GM18873 (cell line): ENCODE results near the gene MROH2A.

Experiments
- ATAC-seq: cut with Tn5 transposase; IDR thresholded peaks from one replicate; pipeline ENCODE4 v1.9.1; 2021; ENCODE audit warnings: mild to moderate bottlenecking, moderate library complexity, moderate number of reproducible peaks; ENCODE audit not compliant: unreplicated experiment, low FRiP score

The MROH2A gene

DNA sequence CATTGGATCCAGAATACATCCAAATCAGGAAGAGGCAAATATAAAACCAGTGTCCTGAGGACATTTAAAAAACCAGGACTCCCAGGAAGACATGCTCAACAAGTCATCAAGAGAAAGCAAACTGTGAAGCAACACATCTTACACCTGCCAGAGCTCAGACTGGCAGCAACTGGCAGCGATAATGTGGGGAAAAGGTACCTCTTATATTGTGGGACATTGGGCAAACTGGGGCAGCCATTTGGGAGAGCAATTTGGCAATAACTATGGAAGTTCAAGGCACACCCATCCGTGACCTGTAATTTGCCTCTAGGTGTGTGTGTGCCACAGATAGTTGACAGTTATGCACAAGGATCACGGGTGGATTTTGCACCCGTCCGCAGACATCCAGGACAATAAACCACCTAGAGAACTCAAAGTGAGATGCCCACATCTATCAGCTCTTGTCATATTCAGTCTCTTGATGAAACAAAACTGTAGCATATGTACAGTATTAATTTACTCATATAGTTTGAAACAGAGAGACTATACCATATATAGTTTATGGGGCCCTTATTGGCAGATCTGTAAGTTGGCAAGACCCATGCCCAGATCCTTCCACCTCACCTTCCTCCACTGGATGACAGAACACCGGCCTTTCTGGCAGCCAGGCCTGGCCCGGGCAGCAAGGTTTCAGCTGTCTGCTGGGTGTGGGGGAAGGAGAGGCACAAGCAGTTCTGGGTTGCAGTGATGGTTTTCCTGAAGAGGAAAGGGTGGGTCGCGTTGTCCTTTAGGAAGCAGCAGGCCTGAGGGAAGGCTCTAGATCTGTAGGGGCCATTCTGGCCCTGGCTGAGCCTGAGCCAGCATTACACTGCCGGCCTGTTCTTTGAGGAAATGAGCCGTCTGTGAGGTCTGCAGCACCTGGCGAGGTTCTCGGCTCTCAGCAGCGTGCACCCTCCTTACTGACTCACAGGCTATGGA is 57.4 kb downstream of the MROH2A start:
- no peak for ATAC-seq

DNA sequence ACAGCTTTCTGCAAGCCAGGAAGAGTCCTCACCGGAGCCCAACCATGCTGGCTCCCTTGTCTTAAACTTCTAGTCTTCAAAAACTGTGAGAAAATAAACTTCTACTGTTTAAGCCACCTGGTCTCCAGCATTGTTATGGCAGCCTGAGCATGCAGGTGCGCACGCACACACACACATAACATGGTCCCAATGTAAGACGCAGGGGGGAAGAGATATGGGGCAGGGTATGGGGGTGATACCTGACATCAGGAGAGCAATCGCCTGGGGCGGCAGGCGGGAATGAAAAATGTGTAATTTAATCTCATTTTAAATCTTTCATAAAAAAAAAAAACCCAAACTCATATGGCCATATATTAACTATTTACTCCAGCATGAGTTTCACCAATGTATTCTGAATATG is 58.2 kb downstream of the MROH2A start:
- no peak for ATAC-seq

DNA sequence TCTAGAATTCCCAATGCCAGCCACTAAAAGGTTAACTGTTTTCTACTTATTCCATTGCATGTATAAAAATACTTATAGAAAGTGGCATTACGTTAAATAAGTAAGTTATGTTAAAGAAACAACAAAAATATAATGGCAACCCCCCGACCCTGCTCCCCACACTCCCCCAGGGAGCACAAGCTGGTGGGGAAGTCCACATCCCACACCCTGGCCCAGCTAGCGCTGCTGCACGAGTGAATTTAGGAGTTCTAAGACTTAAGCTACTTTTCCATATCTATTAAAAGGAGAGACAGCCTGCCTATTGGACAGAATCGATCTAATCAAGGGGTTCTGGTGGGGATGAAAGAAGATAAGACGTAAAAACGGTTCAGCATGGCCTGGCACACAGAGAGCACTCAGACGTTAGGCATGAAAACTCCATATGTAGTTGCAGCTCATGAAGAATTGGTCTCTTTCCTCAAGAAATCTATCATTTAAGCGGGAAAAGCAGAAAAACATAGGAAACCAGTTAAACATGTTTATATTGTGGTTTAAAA is 59.6 kb downstream of the MROH2A start:
- no peak for ATAC-seq

DNA sequence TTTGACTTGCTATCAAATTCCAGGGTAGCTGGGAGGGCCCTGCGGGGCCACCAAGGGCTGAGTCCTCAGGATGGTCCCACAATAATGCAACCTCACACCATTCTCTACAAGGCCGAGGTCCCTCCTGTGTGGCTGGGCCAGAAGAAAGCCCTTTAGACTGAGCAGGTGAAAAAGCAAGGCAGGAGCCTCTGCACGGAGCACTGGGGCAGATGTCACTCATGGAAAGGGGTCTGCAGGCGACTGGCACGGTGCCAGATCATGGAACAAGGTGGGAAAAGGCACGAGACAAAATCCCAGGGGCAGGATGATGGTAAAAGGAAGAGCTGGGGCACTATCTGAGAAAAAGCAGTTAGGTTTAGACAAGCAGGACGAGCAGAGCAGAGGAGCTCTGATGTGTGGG is 60.1 kb downstream of the MROH2A start:
- no peak for ATAC-seq

DNA sequence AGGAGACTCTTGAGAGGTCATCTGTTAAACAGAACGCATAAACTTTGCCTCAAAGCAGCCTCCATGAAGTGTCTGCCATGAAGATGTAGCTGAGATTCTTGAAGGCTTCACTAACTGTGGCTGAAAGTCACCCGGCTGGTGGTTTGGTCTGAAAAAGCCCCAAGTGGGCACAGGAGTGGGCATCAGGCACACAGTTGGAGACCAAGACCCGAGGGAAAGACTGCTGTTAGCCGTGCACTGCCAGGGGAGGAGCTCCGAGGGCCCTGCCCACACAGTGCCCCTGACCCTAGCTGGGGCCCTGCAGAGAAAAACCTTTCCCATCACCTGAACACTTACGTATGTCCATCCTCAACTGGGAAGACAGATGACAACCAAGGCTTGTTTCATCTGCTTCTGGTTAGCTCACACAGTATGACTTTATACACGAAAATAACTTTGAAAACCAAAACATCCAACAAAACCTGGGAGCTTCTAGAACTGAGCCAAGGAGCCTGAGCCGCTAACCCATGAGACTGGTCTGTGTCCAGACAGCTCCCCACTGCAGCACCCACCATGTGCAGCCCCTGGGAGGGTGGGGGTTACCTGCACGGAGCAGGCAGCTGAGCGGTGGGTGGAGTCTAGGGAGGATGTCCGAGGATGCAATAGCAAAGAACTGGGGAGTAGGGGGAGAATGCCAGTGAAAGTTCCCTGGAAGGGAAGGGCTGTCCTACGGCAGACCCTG is 60.8 kb downstream of the MROH2A start:
- no peak for ATAC-seq

DNA sequence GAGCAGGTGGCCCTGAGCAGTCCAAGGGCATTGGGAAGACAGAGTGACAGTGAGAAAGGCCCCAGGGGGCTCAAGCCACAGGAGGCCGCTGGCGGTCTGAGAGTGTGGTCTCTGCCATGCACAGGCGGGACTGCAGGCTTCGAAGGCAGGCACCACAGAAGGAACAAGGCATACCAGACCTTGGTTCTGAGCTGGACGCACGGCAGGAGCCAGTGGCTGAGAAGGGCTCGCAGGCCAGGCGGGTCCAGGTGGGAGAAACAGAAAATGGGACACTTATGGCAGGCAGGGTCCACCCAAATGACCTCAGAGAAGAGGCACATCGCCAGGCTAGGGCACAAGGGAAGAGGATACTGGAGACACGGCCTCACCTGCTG is 61.3 kb downstream of the MROH2A start:
- ATAC-seq, result no peak

DNA sequence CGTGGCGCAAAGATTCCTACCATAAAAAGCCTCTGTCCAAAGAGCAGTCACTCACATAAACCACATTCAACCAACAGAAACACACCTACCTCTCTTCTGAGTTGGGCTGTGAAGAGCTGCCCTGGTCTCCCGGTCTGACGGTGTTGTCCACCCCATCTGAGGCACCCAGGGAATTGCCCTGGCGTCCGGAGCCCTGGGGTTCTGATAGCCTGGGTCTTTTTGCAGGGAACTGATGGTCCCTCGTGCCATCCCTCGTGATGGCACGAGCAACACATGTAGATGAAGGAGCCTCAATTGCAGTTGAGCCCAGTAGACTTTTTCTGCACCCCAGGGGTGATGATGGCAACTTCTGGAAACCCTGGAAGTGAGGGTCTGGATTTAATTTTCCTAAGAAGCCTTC is 62.4 kb downstream of the MROH2A start:
- no peak for ATAC-seq

DNA sequence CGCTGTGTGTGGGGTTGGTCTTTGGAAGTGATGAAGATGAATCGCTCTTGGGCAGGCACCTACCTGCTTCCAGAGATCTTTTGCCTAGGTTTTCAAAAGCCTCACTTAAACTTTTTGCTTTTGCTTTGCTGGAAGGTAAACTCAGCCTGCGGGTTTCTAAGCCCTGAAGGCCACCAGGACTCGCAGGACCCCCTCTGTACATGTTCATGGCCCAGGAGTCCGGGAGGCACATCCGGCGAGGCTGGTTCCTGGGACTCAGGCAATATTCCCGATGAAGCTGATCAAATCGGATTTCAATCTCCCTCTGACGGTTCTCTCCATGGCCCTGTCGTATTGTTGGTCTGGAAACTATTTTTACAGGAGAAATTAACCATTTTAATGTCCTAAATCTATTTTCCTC is 63.1 kb downstream of the MROH2A start:
- ATAC-seq, result no peak

DNA sequence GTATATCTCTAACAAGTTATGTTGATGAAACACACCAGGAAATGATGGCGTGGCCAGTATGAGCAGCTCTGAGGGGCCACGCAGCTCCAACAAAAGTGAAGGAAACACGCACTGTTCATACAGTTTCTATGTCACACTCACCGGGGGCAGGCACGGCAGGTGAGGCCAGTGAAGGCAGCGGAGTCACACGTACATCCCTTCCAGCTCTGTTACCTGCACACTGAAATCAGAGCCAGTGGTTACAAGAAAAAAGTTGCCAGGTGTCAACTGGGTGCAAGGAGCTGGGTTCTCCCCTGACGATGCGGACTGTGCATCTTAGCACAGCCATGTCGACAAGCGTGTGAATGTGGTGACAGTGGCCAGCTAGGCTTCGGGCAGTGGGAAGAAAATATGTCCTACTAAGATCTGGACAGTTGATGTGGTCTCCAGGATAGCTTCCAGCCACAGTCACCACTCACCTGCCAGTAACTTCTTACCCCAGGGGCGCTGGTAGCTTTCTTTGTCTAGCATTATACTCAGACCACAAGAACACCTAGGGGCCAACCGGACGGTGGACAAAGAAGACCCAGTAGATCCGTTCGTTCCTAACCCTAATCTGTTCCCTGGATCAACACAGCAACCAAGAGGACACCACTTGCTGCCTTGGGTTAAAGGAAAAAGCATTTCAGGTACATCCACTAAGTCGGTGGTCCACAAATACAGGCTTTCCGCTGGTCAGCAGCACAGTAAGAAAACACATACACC is 66.1 kb downstream of the MROH2A start:
- no peak for ATAC-seq

DNA sequence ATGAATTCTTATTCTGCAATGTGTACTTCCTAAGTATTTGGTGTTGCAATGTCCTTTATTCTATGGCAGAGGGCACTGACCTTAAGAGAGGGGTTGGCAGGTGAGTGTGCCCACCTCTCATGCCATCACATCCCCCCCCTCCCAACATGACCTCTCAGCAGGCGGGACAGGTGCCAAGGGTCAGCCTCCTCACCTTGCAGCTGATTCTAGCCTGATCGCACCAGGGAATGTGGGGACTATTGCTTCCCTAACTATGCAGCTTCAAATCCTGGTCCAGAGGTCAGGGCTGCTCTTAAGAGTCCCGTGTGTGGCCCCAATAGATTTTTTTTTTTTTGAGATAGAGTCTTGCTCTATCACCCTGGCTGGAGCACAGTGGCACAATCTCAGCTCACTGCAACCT is 66.7 kb downstream of the MROH2A start:
- no peak for ATAC-seq

DNA sequence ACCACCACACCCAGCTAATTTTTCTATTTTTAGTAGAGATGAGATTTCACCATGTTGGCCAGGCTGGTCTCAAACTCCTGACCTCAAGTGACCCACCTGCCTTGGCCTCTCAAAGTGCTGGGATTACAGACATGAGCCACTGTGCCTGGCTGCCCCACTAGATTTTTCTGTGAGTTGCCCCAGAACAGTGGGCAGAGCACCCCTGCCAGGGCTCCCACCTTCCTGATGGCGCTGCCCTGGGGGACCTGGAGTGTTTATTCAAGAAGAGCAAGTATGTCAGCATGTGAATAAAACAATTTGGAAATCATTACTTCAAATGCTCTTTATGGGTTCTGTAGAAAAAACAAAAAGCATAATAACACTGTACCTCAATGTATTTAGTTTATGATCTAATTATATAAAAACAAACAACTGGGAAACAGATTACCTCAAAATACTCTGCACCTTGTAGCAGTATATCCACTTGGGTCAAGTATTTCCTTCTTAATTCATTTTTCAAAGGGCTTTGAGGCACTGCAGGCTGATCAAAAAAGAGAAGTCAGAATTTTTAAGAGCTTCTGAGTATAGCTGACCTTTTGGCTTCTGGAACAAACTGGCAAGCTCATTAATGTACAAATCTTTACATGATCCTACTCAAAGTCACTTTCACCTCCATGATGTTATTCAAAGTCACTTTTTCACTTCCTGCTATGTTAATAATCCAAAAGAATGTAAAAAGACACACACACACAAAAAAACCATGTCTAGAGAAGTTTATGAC is 67.4 kb downstream of the MROH2A start:
- no peak for ATAC-seq

DNA sequence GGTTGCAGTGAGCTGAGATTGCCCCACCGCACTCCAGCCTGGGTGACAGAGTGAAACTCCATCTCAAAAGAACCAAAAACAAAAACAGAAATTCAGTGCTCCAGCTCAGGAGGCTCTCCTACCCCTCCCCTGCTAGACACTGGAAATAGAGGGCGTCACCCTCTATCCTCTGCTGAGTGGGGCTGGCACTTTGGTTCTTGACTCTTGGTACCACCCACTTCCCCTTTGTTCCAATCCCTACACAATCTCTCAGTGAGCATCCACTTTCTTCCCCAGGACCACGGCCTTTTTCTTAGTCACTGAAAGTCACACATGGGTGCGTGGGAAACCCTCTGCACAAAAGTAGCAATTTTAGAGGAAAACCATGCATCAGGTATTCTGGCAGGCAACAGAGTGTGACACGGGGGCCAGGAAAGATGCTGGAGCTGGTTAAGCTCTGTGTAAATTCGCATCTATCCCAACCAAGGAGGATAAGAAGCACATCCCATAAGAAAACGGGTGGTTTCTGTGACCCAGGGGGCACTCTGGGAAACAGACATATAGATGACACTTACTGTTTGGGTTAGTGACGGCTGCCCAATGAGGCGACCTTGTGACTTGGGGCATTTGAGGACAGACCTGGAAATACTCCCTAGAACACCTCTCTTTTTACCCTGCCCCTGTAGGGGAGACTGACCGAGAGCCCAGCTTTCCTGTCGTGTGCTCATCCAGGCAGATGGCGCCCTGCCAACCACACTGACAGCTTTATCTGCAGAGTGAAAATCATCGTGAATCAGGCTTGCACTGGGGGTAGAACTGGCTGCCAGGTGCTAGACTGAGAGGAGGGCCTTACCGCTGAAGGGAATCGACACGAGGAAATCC is 68.5 kb downstream of the MROH2A start:
- ATAC-seq, result no peak

DNA sequence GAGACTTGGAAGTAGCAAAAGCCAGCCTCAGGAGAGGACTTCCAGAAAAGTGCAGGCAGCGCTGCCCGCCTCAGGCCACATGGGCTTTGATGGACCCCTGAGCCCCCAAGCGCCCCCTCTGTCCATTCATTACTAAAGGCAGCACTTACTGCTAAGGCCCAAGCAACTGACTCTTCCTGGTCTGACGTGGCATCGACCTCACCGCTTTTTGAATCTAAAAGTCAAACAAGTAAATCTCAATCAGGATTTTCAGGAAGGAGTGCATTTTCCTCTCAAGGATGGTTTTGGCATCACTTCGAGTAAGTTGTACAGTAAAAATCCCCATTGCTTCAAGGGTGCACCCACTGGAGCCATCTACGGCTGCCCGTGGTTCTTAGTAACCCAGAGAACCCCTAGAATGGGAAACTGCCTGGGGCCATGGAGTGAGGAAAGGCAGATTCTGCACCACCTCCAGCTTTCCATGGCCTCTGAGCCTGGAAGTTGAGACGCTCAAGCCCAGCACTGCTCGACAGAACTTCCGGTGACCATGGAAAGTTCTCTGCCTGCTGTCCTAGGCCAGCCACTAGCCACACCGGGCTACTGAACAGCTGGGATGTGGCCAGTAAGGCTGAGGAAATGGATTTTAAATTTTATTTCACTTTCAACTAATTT is 69.2 kb downstream of the MROH2A start:
- ATAC-seq, result no peak

DNA sequence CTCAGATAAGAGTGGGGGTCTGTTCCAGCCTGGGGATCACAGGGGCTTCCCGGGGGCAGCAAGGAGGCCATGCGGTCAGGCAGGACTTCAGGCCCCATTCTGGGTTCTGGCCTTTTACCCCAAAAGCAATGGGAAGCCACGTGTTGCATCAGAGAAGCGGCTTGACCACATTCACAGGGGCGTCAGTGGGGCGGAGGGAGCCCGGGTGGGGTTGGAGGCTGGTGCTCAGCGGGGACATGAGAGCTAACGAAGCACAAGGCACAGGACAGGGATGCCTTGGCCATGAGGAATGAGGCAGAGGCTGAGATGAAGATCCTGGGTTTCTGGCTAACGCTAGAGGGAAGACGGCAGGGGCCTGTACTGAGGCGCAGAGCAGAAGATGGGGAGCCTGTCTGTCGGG is 70.1 kb downstream of the MROH2A start:
- no peak for ATAC-seq

DNA sequence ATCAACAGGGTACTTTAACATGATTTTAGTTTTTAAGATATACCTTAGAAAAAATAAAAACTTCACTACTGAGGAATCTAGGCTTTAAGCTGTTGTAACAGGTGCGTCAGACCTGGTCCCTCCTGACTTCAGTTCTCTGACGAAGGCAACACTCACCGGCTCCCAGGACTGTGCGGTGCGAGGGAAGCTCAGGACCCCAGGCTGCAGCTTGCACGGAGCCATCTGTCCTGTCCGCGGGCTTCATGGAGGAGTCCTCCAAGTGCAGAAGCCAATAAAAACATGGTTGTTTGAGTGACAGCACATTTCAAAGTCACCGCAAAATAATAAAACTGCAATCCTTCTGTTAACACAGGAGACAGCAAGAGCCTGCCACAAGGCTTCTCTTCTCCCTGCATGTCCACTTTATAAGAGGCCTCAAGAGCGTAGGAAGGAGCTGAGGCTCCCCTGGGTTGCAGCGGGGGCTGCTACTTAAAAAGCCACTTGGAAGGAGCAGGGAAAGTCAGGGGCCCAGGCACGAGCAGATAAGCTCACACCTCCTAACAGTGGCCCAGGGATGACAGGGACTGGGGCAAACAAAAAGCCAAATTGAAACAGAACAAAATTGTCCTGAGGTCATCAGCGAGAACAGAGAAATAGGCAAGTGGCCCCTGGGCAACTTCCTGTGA is 71.6 kb downstream of the MROH2A start:
- ATAC-seq, result no peak

DNA sequence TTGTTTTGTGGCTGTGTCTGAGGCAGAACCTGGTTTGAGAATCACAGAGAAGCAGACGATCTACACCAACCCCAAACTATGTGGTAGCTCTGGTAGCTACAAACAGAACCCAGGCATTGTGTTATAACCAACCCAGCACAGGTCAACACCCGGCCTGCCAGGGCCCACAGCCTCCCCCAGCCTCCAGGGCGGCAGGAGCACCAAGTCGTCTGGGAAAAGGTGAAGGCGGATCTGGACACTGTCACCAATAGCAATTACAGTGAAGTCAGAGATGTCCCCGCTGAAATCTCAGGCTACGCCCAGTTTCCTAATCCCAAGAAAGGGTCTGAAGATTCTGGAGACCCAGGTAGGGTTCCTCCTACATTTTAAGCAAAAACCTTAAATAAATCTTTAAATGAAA is 72.6 kb downstream of the MROH2A start:
- ATAC-seq, result no peak

DNA sequence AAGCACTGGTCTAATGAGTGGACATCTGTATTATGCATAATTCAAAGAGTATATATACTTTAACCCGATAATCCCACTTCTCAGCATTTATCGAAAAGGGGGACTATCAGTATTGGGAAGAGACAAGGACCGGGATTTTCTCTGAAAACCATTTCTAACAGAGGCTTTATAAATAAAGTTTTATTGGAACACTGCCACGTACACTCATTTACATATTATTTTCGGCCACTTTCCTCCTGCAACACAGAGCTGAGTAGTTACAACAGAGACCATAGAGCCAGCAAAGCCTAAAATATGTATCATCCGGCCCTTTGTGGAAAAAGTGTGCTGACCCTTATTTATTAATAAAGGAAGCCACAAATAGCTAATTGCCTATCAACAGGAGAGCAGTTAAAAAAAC is 73.0 kb downstream of the MROH2A start:
- no peak for ATAC-seq

DNA sequence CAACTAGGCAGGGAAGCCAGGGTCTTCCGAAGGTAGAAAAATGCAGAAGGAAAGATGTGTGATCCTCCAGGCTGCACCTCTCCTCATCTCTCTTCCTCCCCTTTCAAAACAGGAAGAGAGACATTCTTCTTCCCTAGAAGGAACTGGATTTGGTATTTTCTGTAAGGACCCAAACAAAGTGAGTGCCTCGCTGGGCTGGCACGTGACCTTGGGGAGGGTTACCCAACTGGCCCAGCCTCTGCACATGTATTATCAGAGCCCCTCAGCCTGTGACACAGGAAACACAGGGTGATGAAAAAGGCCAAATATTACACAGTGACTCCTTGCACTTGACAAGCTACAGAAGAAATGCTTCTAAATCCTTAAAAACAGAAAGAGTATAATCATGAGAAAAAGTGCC is 73.9 kb downstream of the MROH2A start:
- ATAC-seq, result no peak
